Measurements from ENCODE around the gene BBIP1.

Gene BBIP1

GRCh38 chr10:110861930-110862649 lies 56.9 kb downstream of the BBIP1 start:
- no peak for DNase-seq

GRCh38 chr10:110861476-110861875 lies 57.5 kb downstream of the BBIP1 start:
- no peak for DNase-seq

GRCh38 chr10:110860576-110861241 lies 58.3 kb downstream of the BBIP1 start:
- no peak for DNase-seq

DNA sequence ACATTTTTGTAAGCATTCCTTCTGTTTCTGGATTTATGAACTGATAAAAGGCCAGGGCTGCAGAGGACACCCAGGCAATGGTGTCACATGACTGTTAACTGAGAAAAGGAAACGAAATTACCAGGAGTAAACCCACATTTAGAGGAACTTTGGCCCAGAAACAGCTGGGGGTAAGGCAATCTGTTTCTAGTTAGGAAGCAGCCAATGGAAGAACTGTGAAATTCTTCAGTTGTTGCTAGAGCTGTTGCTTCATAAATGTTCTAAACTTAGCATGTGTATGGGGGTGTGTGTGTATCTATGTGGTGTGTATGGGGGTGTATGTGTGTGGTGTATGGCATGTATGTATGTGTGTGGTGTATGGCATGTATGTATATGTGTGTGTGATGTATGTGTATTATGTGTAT lies 59.0 kb downstream of the BBIP1 start:
- DNase-seq: no peak

GRCh38 chr10:110859206-110859972 lies 59.6 kb downstream of the BBIP1 start:
- no peak for DNase-seq

- DNase-seq: no peak
Measured at GRCh38 chr10:110858297-110858934, 60.6 kb downstream of the BBIP1 start.

GRCh38 chr10:110857265-110858171 lies 61.5 kb downstream of the BBIP1 start:
- no peak for DNase-seq

DNA sequence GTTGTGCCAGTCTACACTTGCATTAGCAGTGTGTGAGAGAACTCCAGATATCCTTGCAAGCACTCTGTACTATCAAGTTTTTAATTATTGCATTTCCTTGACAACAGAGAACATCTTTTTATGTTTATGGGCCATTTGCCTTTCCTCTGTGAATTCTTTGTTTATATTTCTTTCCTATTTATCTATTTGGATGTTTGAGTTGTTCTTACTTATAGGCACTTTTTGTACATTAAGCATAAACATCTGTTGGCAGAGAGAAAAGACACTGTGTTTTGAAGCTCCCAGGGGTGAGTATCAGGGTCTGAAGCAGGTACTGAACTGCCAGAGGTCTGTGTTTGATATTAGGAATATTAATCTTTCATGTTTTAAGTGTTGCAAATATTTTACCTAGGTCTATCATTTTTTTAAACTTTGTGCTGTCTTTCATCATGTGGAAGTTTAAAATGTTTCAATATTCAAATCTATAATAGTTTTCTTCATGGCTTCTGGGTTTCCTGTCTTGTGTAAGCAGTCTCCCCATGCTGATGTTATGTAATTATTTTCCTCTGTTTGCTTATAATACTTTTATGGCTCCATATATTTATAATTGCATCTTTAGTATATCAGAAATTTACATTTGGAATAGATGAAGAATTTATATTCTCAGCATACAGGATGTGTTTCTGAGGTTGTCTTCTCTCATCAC lies 64.9 kb downstream of the BBIP1 start:
- no peak for DNase-seq

GRCh38 chr10:110852947-110853346 lies 66.0 kb downstream of the BBIP1 start:
- DNase-seq: no peak

- peak in 1 of 2 donors; percentile 45 for DNase-seq
Measured at GRCh38 chr10:110852255-110852896, 66.6 kb downstream of the BBIP1 start.

DNA sequence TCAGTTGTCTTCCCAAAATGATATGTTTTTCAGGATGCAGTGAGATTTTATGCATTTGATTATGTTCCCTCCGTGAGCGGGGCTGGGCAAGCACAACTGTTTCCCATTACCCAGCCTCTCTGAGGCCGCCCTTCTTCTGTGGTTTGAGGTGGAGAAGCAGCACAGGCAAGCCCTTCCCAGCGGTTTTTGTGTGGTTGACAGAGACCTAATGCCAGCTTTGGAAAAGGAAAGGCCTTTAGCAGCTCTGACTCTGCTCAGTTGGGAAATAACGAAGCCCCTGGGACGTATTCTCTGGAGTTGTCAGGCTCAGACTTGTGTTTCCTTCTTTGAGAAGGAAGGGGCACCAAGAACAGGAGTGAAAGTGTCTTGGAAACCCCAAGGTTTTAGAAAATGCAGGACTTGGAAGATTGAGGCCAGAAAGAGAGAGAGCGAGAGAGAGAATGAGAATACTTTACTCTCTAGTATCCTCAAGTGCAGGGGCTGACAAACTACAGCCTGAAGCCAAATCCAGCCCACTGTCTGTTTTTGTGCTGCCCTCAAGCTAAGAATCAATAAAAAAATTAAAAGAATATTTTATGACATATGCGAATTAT lies 67.9 kb downstream of the BBIP1 start:
- no peak for DNase-seq

DNA sequence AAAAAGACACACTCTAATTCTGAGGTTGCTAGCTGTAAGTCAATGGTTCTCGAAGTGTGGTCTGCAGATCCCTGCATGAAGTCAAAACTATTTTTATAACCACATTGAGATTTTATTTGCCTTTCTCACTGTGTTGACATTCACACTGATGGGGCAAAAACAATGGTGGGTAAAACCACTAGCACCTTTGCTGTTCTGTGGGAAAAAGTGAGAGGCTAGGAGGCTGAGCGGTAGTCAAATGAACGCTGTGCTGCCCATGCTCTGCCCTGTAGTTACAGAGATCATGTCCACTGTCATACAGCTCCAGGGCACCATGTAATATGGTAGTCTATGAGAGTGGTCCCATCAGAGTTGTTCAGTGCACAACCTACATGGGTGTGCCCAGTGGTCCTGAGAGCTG lies 68.9 kb downstream of the BBIP1 start:
- DNase-seq: no peak

All from stimulated activated CD4-positive, alpha-beta T cell treated with anti-CD3 and anti-CD28 coated beads, Interleukin-2, amount 100 ng/mL, for 24 hours (primary cell).